ENCODE results near the gene DUSP16. TPM values are rescaled to one million over a fixed set of nuclear protein-coding genes. Genes with fewer than 3 reads are reported as not detected.

Gene DUSP16
- polyA plus RNA-seq, 1 donor from 2014 or later, result 42.5 TPM

- H3K9me2 ChIP-seq (ENCODE audit: insufficient read depth, low read length), result no peaks in the 10 kb centered on the region
- no peaks in the 10 kb centered on the region for H3K36me3 ChIP-seq (ENCODE audit: insufficient read depth, low read length)
- no peak overlapping the region for H2AFZ ChIP-seq (ENCODE audit: low read depth, low read length)
- H3K4me2 ChIP-seq (ENCODE audit: low read length), result no peak overlapping the region
- H3K9ac ChIP-seq (ENCODE audit: low read length), result no peak overlapping the region
- H3F3A ChIP-seq (ENCODE audit: insufficient read depth, low read length, poor library complexity, severe bottlenecking), result no peaks in the 10 kb centered on the region
- H3K79me2 ChIP-seq (replicated peaks; ENCODE audit: insufficient read depth, low read length), result peaks cover 23% of the 10 kb centered on the region
- no peaks in the 10 kb centered on the region for H3K27me3 ChIP-seq (ENCODE audit: insufficient read depth, low read depth, low read length)
- H4K20me1 ChIP-seq (ENCODE audit: insufficient read depth), result no peaks in the 10 kb centered on the region
- no peak overlapping the region for H3K27ac ChIP-seq (ENCODE audit: low read length)
- TF ChIP-seq CTCF (IDR thresholded peaks at IDR 0.05; ENCODE audit: poor library complexity, severe bottlenecking) (no peak), SMC3 (conservative IDR thresholded peaks at IDR 0.05; ENCODE audit: poor library complexity) (no peak), RAD21 (conservative IDR thresholded peaks at IDR 0.05) (no peak)
- H3K4me3 ChIP-seq (ENCODE audit: low read length), result no peak overlapping the region
- no peaks in the 10 kb centered on the region for H3K9me3 ChIP-seq (ENCODE audit: low read length)
These were observed 50.6 kb downstream of the DUSP16 start for GRCh38 chr12:12511895-12512711.

- Histone ChIP-seq H3K79me2 (replicated peaks; ENCODE audit: insufficient read depth, low read length) (peaks cover 16% of the 10 kb centered on the region), H3K9me2 (ENCODE audit: insufficient read depth, low read length) (no peaks in the 10 kb centered on the region), H4K20me1 (ENCODE audit: insufficient read depth) (no peaks in the 10 kb centered on the region), H3K27ac (ENCODE audit: low read length) (no peak overlapping the region), H3K4me2 (ENCODE audit: low read length) (no peak overlapping the region), H3K9me3 (ENCODE audit: low read length) (no peaks in the 10 kb centered on the region), H3F3A (ENCODE audit: insufficient read depth, low read length, poor library complexity, severe bottlenecking) (no peaks in the 10 kb centered on the region), H3K27me3 (ENCODE audit: insufficient read depth, low read depth, low read length) (no peaks in the 10 kb centered on the region), H3K4me3 (ENCODE audit: low read length) (no peak overlapping the region), H3K9ac (ENCODE audit: low read length) (no peak overlapping the region), H3K36me3 (ENCODE audit: insufficient read depth, low read length) (no peaks in the 10 kb centered on the region), H2AFZ (ENCODE audit: low read depth, low read length) (no peak overlapping the region)
- no peak for TF ChIP-seq EP300 (conservative IDR thresholded peaks at IDR 0.05; ENCODE audit: poor library complexity, severe bottlenecking)
- TF ChIP-seq EZH2 (IDR thresholded peaks at IDR 0.05; ENCODE audit: borderline replicate concordance, insufficient read depth, low read length, poor library complexity, severe bottlenecking), result no peak
These were observed 51.5 kb downstream of the DUSP16 start for GRCh38 chr12:12511021-12511783.

GRCh38 chr12:12510551-12510950, 52.1 kb downstream of the DUSP16 start:
- no peak overlapping the region for H3K4me2 ChIP-seq (ENCODE audit: low read length)
- H2AFZ ChIP-seq (ENCODE audit: low read depth, low read length), result no peak overlapping the region
- H3K27ac ChIP-seq (ENCODE audit: low read length), result no peak overlapping the region
- no peaks in the 10 kb centered on the region for H4K20me1 ChIP-seq (ENCODE audit: insufficient read depth)
- no peaks in the 10 kb centered on the region for H3K9me3 ChIP-seq (ENCODE audit: low read length)
- no peaks in the 10 kb centered on the region for H3K9me2 ChIP-seq (ENCODE audit: insufficient read depth, low read length)
- TF ChIP-seq SMC3 (conservative IDR thresholded peaks at IDR 0.05; ENCODE audit: poor library complexity), result no peak
- no peak for TF ChIP-seq MXI1 (conservative IDR thresholded peaks at IDR 0.05; ENCODE audit: poor library complexity, severe bottlenecking)
- TF ChIP-seq EZH2 (IDR thresholded peaks at IDR 0.05; ENCODE audit: borderline replicate concordance, insufficient read depth, low read length, poor library complexity, severe bottlenecking), result no peak
- TF ChIP-seq TAF1 (IDR thresholded peaks at IDR 0.05; ENCODE audit: low read depth), result no peak
- no peak for TF ChIP-seq EP300 (conservative IDR thresholded peaks at IDR 0.05; ENCODE audit: poor library complexity, severe bottlenecking)
- TF ChIP-seq RAD21 (conservative IDR thresholded peaks at IDR 0.05), result no peak
- no peak for TF ChIP-seq POLR2AphosphoS5 (IDR thresholded peaks at IDR 0.05)
- no peaks in the 10 kb centered on the region for H3K27me3 ChIP-seq (ENCODE audit: insufficient read depth, low read depth, low read length)
- H3K36me3 ChIP-seq (ENCODE audit: insufficient read depth, low read length), result no peaks in the 10 kb centered on the region
- no peaks in the 10 kb centered on the region for H3F3A ChIP-seq (ENCODE audit: insufficient read depth, low read length, poor library complexity, severe bottlenecking)
- no peak overlapping the region for H3K9ac ChIP-seq (ENCODE audit: low read length)
- H3K4me3 ChIP-seq (ENCODE audit: low read length), result no peak overlapping the region
- H3K79me2 ChIP-seq (replicated peaks; ENCODE audit: insufficient read depth, low read length), result peaks cover 13% of the 10 kb centered on the region

Measured in neural cell (in vitro differentiated cells).